Left renal pelvis (tissue), 4 donors: Measurements from ENCODE around the gene KCNMA1. TPM values are rescaled to one million over a fixed set of nuclear protein-coding genes. Genes with fewer than 3 reads are reported as not detected.

ENCODE experiments used
- DNase-seq, 4 donors: peaks; one replicate each; pipeline ENCODE4 v3.0.0-alpha.2; 2013; ENCODE audit warnings: low read depth in 4 of 4, low spot score in 3 of 4
- polyA plus RNA-seq, 4 donors: library from polyadenylated mRNA; unstranded; fragments of 120-200 nt; gene quantifications; one replicate each; pipeline ENCODE4 v1.2.1, GENCODE V29; 2013; ENCODE audit not compliant: insufficient read length in 4 of 4

The KCNMA1 gene
- polyA plus RNA-seq, 4 donors: 3.3 to 4.9 (median 4.4) TPM

- no peak for DNase-seq
Measured at GRCh38 chr10:77240041-77240652, 397.5 kb downstream of the KCNMA1 start.

GRCh38 chr10:77237120-77237519 lies 400.5 kb downstream of the KCNMA1 start:
- DNase-seq: no peak

GRCh38 chr10:77236700-77237099 lies 400.9 kb downstream of the KCNMA1 start:
- no peak for DNase-seq

GRCh38 chr10:77236029-77236428 lies 401.6 kb downstream of the KCNMA1 start:
- no peak for DNase-seq

- no peak for DNase-seq
Measured at GRCh38 chr10:77234599-77234998, 403.0 kb downstream of the KCNMA1 start.

GRCh38 chr10:77233466-77233865 lies 404.1 kb downstream of the KCNMA1 start:
- no peak for DNase-seq

GRCh38 chr10:77231884-77232610 lies 405.6 kb downstream of the KCNMA1 start:
- DNase-seq: no peak

GRCh38 chr10:77231375-77231774 lies 406.2 kb downstream of the KCNMA1 start:
- DNase-seq: no peak

- no peak for DNase-seq
Measured at GRCh38 chr10:77230194-77230593, 407.4 kb downstream of the KCNMA1 start.

GRCh38 chr10:77229704-77230103 lies 407.9 kb downstream of the KCNMA1 start:
- no peak for DNase-seq

- DNase-seq: no peak
Measured at GRCh38 chr10:77228559-77228958, 409.0 kb downstream of the KCNMA1 start.

- no peak for DNase-seq
Measured at GRCh38 chr10:77226853-77227565, 410.6 kb downstream of the KCNMA1 start.

- no peak for DNase-seq
Measured at GRCh38 chr10:77226452-77226851, 411.2 kb downstream of the KCNMA1 start.

- DNase-seq: no peak
Measured at GRCh38 chr10:77226020-77226419, 411.6 kb downstream of the KCNMA1 start.

GRCh38 chr10:77223526-77224460 lies 413.8 kb downstream of the KCNMA1 start:
- DNase-seq: no peak

- no peak for DNase-seq
Measured at GRCh38 chr10:77220150-77220549, 417.5 kb downstream of the KCNMA1 start.

GRCh38 chr10:77219046-77219445 lies 418.6 kb downstream of the KCNMA1 start:
- DNase-seq: no peak

- DNase-seq: no peak
Measured at GRCh38 chr10:77214799-77215198, 422.8 kb downstream of the KCNMA1 start.

- DNase-seq: no peak
Measured at GRCh38 chr10:77212632-77213031, 425.0 kb downstream of the KCNMA1 start.

GRCh38 chr10:77210645-77211044 lies 427.0 kb downstream of the KCNMA1 start:
- DNase-seq: no peak
